Activated naive CD4-positive, alpha-beta T cell treated with Interleukin-2 at 50 U/mL for 16 hours (primary cell): ENCODE measurements around the gene TRIM28.
"Not testable (repeated sequence)": the region's sequence is repeated elsewhere in the genome, so short reads cannot be mapped to it uniquely, and the experiment has no call there.

Experiments
- DNase-seq: peaks from one replicate; pipeline ENCODE4 v3.0.0-alpha.2; 2020

Gene TRIM28

GRCh38 chr19:58543826-58544590, at the start of gene TRIM28:
Gene TRIM28 (plus strand): TSS chr19:58544064. CDS start chr19:58544758, 694 bp downstream.
- DNase-seq = peak; percentile 100

- no peak for DNase-seq
Observed at GRCh38 chr19:58497634-58498170, 46.2 kb upstream of the TRIM28 start.

DNA sequence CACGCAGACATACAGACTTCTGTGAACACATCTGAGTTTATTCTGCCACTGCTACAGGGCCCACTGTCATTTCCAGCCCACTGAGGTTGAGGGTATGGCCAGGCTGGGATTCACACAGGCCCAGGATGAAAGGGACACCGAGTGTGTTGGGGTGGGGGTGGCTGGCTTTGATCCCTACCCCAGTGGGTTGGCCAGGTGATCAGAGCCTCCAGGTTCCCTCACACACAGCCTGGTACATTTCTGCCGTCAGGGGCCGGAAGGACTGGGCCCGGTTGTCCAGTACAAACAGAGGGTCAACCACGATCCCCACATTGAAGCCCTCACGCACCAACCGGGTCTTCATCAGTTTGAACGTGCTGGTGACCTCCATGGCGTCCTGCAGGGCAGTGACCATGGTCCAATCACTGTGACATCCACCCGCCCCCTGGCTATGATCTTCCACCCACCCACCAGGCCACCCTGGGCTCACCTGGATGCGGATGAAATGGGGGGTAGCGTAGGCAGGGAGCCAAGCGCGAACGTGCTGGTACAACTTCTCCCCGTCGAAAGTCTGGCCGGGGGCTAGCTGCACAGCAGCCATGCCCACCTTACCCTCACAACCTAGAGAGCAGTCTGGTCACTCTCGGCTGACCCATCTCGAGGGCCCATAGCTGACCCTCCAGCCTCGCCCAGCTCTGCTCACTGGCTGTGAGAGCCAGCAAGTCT, 45.4 kb upstream of the TRIM28 start:
- no peak for DNase-seq

GRCh38 chr19:58499021-58499927, 44.6 kb upstream of the TRIM28 start:
- DNase-seq = peak; percentile 98

DNA sequence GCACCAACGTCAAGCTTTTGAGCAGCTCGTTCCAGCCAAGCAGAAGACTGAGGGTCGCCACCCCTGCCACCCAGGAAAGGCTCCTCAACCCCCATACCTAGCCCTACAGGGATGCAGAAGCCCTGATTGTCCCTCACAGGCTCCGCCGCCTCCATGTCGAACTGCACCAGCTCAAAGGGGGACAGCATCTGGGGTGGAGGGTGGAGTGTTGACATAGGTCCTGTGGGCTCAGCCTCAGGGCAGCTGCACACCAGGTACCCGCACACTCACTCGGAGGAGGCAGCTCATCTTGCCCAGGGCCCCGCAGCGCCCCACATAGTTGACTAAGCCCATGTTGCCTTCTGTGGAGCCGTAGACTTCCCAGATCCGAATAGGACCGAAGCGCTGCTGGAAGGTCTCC, 43.6 kb upstream of the TRIM28 start:
- no peak for DNase-seq

GRCh38 chr19:58507602-58508223, 36.2 kb upstream of the TRIM28 start:
- DNase-seq = not testable (repeated sequence)

GRCh38 chr19:58509731-58510083, 34.2 kb upstream of the TRIM28 start:
- no peak for DNase-seq

DNA sequence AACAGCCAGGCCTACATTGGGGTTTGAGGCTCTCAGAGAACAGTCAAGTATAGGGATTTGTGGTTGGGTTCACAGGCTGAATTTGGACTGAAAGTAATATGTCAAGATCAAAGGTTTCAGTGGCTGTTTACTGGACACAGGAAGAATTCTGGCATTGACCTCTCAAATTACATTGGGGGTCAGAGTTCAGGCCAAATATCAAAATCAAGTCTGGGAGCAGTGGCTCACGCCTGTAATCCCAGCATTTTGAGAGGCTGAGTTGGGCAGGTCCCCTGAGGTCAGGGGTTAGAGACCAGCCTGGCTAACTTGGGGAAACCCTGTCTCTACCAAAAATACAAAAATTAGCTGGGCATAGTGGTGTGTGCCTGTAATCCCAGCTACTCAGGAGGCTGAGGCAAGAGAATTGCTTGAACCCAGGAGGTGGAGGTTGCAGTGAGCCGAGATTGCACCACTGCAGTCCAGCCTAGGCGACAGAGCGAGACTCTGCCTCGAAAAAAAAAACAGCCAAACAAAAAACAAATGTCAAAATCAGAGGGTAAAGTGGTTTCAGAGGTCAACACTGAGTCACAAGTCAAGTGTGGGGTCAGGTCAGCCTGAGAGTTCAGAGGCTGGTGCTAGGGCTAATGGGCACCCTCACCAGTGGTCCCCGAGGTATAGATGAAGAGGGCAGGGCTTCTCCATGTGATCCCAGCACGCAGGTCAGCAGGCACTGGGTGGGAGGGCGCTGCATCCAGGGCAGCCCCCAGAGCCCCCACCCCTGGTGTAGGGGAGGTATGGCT, 33.6 kb upstream of the TRIM28 start:
- DNase-seq = no peak

DNA sequence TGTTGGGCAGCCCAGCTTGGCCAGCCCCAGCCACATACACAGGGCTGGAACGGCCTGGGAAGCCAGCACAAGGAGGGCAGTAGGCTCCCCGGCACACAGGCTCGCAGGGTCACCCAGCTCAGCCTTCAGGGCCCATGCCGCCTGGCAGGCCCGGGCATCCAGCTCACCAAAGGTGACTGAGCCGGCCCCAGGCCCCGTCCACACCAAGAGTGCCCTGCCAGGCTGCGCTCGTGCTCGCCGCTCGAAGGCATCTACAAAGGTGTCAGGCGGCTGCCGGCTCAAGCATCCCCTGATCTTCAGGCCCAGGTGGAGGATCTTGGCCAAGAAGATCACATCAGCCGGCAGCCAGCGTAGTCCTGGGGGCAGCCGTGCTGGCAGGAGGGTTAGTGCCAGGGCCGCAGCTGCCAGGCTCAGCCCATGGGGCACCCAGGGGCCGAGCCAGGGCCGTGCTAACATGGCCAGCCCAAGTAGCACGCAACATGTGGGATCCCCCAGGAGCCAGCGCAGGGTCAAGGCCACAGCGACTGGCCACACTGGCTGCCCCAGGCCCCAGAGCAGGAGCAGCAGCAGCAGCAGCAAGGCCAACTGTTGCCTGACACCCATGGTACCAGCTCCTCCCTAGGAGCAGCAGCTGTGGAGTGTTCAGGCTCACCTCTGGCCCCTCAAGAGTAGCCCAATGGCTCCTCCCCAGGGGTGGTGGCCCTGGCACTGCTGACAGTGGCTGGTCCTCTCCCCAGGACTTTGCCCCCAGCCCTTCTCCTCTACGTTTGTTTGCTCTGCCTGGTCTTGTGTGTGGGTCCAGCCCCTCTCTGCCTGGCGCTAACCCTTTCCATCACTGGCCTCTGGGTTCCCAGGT, 32.3 kb upstream of the TRIM28 start, which contains the start of gene SLC27A5:
Gene SLC27A5, minus strand, starts transcription at position 640 of the 856 bp plus-strand sequence. Its CDS starts 37 bp downstream, at position 603.
- DNase-seq = no peak

GRCh38 chr19:58513213-58513693, 30.6 kb upstream of the TRIM28 start:
- no peak for DNase-seq

DNA sequence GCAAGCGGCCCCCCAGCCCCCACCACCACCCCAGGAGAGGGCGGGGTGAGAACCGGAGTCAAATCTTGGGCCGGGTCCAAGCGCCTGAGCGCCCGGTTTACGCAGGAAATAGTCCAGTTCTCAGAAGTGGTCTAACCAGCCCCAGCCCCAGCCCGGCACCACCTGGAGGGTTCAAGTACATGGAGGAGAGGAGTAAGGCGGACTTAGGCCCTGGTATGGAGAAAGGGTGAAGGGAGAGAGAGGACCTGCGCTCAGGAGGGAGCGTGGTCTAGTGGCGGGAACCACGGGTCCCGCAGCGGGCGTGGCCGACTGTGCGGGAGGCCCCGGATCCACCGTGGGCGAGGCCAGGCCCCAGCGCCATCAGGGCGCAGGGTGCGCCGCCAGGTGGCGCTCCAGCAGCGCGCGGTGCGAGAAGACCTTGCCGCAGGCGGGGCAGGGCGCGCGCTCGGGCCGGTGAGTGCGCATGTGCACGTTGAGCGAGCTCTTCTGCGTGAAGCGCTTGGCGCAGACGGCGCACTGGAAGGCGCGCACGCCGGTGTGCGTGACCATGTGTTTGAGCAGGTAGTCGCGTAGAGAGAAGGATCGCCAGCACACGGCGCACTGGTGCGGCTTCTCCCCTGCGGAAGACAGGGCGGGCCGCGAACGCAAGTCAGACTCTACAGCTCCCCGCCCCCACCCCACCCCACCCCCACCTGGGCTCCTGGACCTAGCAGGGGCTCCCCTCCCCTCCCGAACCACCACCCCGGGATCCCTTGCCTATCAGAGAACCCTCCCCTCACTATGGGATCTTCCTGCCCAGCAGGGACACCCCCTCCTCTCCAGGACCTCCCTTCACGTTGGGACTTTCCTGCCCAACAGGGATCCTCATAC, 29.9 kb upstream of the TRIM28 start:
- DNase-seq = peak; percentile 96

GRCh38 chr19:58514564-58515022, 29.3 kb upstream of the TRIM28 start:
- no peak for DNase-seq

DNA sequence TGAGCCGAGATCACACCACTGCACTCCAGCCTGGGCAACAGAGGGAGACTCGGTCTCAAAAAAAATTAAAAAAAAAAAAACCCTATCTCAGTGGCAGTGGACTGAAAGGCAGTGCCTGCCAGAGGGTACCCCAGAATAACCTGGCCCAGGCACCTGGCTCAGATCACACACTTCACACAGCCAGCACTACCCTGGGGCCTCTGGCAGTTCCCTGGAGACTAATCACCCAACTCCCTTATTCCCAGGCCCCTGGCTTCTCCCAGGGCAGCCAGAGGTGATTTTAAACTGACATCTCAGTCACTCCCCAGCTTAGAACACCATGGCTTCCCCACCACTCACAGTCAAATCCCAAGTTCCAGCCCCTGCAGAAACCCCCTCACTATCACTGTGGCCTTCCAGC, 28.6 kb upstream of the TRIM28 start:
- no peak for DNase-seq

DNA sequence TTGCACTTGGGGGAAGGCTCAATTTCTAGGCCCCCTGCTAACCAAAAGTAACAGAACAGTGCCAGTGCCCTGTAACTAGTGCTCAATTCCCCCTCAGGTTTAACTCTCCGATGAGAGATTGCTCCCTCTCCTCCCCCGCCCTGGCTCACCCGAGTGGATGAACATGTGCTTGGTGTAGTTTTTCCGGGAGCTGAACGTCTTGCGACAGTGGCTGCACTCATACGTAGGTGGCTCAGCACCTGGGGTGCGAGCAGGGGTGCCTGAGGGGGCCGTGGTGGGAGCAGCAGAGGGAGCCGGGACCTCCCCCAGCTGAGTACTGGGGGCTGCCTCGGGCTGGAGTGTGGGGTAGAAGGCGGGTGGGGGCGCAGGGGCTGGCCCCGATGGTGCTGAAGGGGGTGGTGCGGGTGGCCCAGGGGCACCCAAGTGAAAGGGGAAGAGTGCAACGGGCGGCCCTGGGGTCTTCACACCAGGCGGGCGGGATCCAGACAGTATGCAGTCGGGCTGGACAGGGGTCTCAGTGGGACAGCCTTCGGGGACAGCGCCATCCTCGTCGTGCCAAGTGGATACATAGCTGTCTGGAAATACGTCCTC, 27.5 kb upstream of the TRIM28 start:
- no peak for DNase-seq

DNA sequence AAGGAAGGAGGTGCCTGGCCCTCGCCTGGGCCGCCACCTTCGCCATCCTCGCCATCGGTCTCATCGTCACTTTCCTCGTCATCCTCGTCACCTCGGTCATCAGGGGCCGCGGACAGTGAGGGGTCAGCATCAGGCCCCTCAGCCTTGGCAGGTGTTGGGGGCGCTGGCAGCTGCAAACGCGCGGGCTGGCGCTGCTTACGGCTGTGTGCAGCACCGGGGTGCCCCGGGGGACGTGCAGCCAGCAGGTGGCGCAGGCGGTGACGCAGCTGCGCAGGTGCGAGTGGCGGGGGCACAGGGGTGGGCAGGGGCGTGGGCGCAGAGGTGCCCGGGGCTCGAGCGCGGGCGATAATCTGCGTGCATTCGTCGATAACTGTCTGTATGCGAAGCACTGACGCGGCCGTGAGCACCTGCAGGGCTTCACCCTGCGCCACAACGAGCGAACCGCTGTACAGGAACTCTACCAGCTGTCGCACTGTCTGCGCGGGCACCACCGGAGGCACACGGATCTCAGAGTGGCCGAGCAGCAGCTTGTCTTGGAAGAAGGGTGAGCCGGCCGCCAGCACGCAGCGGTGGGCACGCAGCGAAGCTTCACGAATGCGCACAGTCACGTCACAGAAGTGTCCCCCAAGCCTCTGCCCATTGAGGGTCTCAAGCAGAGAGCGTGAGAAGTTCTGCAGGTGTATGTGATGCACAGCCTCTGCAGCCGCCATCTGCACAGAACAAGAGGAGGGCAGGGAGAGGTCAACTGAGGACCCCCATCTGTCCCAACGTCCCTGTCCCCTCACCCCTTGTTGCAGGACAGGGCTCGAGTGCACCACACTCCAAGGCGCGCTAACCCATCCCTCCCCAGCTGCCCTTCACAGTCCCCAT, 26.7 kb upstream of the TRIM28 start:
- no peak for DNase-seq

DNA sequence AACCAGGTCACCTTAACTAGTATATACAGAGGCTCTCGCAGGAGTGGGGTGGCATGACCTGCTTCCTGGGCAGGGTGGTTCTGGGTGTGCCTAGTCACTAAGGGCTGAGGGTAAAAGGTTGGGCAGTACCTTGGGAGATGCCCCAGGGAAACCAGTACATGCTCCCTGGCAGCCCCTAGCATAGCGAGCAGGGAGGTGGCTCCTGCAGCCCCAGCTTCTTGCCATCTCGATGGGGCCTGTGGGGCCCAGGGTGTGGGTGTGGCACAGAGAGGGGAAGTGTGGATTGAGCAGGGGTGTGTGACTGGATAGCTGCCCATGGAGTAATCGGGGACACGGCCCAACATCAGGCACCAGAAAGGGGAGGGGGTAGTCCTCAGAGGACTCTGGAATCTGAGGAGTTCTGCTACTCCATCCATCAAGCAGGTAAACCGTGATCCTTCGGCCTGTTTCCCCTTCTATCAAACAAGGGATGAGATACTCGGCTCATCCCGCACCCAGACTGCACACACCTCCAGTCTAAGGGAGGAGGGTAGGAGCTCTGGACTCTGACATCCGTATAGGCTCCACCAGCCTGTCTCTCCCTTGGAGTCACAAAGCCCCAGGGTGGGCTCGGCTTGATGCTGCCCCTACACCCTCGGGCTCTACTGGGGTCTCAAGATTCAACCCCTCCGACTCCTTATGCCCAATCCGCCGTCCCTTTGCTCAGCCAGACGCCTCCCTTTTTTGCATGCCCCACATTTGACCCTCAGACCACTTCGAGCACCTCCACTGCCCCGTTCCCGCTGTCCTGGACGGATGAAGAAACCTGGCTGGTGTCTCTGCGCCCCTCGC, 25.4 kb upstream of the TRIM28 start:
- no peak for DNase-seq

DNA sequence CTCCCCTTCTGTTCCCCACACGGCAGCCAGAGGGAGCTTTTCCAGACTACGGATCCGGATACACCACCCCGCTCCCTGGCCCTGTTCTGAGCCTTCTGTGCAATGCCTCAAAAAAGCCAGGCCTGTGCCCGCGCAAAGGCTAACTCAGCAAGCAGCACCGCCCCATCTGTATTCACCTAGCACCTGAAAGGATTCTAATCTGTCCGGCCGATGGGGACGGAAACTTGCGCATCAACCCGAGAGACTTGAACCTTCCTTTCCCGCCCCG, 24.8 kb upstream of the TRIM28 start:
- peak; percentile 53 for DNase-seq
